ENCODE measurements around the gene SCNN1G. TPM values are rescaled to one million over a fixed set of nuclear protein-coding genes. Genes with fewer than 3 reads are reported as not detected.

The SCNN1G gene
- total and polyA plus RNA-seq, 2 of the 13 experiments (the other 11 are each of a cell fraction or from before 2014, with no cell fraction given) = not detected

DNA sequence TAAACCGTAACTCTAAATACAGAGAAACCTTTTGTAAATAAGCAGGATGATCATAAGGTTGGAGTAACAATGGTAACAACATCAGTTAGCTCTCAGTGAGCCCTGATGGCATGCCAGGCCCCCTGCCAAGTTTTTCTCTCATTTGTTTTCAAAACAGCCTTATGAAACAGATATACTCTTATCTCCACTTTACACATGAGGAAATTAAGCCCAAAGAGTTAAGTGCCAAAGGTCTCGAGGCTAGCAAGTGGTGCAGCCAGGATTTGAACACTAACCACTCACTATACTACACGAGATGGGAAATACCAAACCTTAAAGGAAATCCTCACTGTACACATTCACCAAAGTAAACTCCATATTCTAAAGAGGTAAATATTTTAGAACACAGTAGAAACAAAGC lies 48.3 kb upstream of the SCNN1G start (continued):
- TF ChIP-seq ZNF10 (CRISPR knock-in tag; IDR thresholded peaks at IDR 0.05; ENCODE audit: borderline replicate concordance, low read depth) = no peak
- no peak for TF ChIP-seq ZNF761 (CRISPR knock-in tag; conservative IDR thresholded peaks at IDR 0.05)
- no peak for TF ChIP-seq REPIN1 (CRISPR knock-in tag; IDR thresholded peaks at IDR 0.05; ENCODE audit: borderline replicate concordance, low read depth)
- no peak for TF ChIP-seq ZBTB42 (CRISPR knock-in tag; IDR thresholded peaks at IDR 0.05)
- no peak for TF ChIP-seq STAG1 (CRISPR knock-in tag; IDR thresholded peaks at IDR 0.05)
- TF ChIP-seq, protein P1, sequence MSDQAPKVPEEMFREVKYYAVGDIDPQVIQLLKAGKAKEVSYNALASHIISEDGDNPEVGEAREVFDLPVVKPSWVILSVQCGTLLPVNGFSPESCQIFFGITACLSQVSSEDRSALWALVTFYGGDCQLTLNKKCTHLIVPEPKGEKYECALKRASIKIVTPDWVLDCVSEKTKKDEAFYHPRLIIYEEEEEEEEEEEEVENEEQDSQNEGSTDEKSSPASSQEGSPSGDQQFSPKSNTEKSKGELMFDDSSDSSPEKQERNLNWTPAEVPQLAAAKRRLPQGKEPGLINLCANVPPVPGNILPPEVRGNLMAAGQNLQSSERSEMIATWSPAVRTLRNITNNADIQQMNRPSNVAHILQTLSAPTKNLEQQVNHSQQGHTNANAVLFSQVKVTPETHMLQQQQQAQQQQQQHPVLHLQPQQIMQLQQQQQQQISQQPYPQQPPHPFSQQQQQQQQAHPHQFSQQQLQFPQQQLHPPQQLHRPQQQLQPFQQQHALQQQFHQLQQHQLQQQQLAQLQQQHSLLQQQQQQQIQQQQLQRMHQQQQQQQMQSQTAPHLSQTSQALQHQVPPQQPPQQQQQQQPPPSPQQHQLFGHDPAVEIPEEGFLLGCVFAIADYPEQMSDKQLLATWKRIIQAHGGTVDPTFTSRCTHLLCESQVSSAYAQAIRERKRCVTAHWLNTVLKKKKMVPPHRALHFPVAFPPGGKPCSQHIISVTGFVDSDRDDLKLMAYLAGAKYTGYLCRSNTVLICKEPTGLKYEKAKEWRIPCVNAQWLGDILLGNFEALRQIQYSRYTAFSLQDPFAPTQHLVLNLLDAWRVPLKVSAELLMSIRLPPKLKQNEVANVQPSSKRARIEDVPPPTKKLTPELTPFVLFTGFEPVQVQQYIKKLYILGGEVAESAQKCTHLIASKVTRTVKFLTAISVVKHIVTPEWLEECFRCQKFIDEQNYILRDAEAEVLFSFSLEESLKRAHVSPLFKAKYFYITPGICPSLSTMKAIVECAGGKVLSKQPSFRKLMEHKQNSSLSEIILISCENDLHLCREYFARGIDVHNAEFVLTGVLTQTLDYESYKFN (CRISPR knock-in tag; conservative IDR thresholded peaks at IDR 0.05) = peak; percentile 41
- TF ChIP-seq, protein P2, sequence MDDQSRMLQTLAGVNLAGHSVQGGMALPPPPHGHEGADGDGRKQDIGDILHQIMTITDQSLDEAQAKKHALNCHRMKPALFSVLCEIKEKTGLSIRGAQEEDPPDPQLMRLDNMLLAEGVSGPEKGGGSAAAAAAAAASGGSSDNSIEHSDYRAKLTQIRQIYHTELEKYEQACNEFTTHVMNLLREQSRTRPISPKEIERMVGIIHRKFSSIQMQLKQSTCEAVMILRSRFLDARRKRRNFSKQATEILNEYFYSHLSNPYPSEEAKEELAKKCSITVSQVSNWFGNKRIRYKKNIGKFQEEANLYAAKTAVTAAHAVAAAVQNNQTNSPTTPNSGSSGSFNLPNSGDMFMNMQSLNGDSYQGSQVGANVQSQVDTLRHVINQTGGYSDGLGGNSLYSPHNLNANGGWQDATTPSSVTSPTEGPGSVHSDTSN (CRISPR knock-in tag; IDR thresholded peaks at IDR 0.05; ENCODE audit: borderline replicate concordance) = no peak
- TF ChIP-seq, protein P3, sequence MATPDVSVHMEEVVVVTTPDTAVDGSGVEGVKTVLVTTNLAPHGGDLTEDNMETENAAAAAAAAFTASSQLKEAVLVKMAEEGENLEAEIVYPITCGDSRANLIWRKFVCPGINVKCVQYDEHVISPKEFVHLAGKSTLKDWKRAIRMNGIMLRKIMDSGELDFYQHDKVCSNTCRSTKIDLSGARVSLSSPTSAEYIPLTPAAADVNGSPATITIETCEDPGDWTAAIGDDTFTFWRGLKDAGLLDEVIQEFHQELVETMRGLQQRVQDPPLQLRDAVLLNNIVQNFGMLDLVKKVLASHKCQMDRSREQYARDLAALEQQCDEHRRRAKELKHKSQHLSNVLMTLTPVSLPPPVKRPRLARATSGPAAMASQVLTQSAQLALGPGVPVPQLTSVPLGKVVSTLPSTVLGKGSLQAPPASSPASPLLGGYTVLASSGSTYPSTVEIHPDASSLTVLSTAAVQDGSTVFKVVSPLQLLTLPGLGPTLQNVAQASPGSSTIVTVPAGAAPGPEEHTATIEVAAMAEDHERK (CRISPR knock-in tag; IDR thresholded peaks at IDR 0.05; ENCODE audit: low read depth) = no peak
- no peak for TF ChIP-seq ZNF878 (CRISPR knock-in tag; IDR thresholded peaks at IDR 0.05)
- TF ChIP-seq, protein P4, sequence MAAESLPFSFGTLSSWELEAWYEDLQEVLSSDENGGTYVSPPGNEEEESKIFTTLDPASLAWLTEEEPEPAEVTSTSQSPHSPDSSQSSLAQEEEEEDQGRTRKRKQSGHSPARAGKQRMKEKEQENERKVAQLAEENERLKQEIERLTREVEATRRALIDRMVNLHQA (CRISPR knock-in tag; IDR thresholded peaks at IDR 0.05) = no peak
- TF ChIP-seq NCOA1 (CRISPR knock-in tag; IDR thresholded peaks at IDR 0.05) = no peak
- no peak for TF ChIP-seq ZNF816 (CRISPR knock-in tag; IDR thresholded peaks at IDR 0.05; ENCODE audit: borderline replicate concordance)
- TF ChIP-seq NFE2 (CRISPR knock-in tag; IDR thresholded peaks at IDR 0.05) = no peak
- TF ChIP-seq ZNF343 (CRISPR knock-in tag; IDR thresholded peaks at IDR 0.05) = no peak
- TF ChIP-seq ZNF12 (CRISPR knock-in tag; IDR thresholded peaks at IDR 0.05) = no peak
- peak; percentile 44; the same call in 1 of the 2 replicates for TF ChIP-seq SAP130 (CRISPR knock-in tag; IDR thresholded peaks at IDR 0.05; ENCODE audit: low read depth)
- TF ChIP-seq NCOA2 (CRISPR knock-in tag; IDR thresholded peaks at IDR 0.05) = no peak; the same call in 1 of the 2 replicates
- TF ChIP-seq HIVEP1 (CRISPR knock-in tag; IDR thresholded peaks at IDR 0.05) = no peak
- TF ChIP-seq POGZ (CRISPR knock-in tag; IDR thresholded peaks at IDR 0.05) = no peak
- no peak for TF ChIP-seq KDM1A (CRISPR knock-in tag; IDR thresholded peaks at IDR 0.05)
- TF ChIP-seq, protein P5, sequence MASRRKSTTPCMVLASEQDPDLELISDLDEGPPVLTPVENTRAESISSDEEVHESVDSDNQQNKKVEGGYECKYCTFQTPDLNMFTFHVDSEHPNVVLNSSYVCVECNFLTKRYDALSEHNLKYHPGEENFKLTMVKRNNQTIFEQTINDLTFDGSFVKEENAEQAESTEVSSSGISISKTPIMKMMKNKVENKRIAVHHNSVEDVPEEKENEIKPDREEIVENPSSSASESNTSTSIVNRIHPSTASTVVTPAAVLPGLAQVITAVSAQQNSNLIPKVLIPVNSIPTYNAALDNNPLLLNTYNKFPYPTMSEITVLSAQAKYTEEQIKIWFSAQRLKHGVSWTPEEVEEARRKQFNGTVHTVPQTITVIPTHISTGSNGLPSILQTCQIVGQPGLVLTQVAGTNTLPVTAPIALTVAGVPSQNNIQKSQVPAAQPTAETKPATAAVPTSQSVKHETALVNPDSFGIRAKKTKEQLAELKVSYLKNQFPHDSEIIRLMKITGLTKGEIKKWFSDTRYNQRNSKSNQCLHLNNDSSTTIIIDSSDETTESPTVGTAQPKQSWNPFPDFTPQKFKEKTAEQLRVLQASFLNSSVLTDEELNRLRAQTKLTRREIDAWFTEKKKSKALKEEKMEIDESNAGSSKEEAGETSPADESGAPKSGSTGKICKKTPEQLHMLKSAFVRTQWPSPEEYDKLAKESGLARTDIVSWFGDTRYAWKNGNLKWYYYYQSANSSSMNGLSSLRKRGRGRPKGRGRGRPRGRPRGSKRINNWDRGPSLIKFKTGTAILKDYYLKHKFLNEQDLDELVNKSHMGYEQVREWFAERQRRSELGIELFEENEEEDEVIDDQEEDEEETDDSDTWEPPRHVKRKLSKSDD (CRISPR knock-in tag; IDR thresholded peaks at IDR 0.05; ENCODE audit: low read depth) = no peak
- TF ChIP-seq ARHGAP35 (CRISPR knock-in tag; IDR thresholded peaks at IDR 0.05; ENCODE audit: borderline replicate concordance) = no peak
- no peak for TF ChIP-seq GATAD1 (CRISPR knock-in tag; IDR thresholded peaks at IDR 0.05)

Measured in HepG2 (cell line).